CD14-positive monocyte (primary cell): ENCODE results near the gene OXLD1. TPM values are rescaled to one million over a fixed set of nuclear protein-coding genes. Genes with fewer than 3 reads are reported as not detected.

Source experiments
- DNase-seq, 3 donors: peaks; one replicate each; pipeline ENCODE4 v3.0.0-alpha.2; 2011 to 2022
- H2AFZ ChIP-seq: 2 replicates; pipeline ENCODE4 v1.6.0; 2012; ENCODE audit warnings: mild to moderate bottlenecking, low read depth, low read length, inconsistent platforms; ENCODE audit not compliant: insufficient read depth, poor library complexity, severe bottlenecking
- H3K27ac ChIP-seq, 2 donors: 1 replicate in 1 of 2; 2 replicates in 1 of 2; pipeline ENCODE4 v1.5.1; 2012 to 2013; ENCODE audit warnings: low read length in 2 of 2, control low read depth in 1 of 2, inconsistent platforms in 1 of 2, low read depth in 1 of 2, mild to moderate bottlenecking in 1 of 2
- H3K27me3 ChIP-seq, 2 donors: one replicate each; pipeline versions ENCODE4 v1.6.0 to v1.6.1; 2011 to 2013; ENCODE audit warnings: low read length in 2 of 2; ENCODE audit not compliant: control insufficient read depth in 2 of 2, insufficient read depth in 2 of 2
- H3K36me3 ChIP-seq, 2 donors: replicated peaks in 1 of 2; 1 replicate in 1 of 2; 2 replicates in 1 of 2; pipeline versions ENCODE4 v1.5.1 to v1.6.1; 2012 to 2013; ENCODE audit warnings: low read length in 2 of 2, control low read depth in 1 of 2, inconsistent platforms in 1 of 2, mild to moderate bottlenecking in 1 of 2; ENCODE audit not compliant: insufficient read depth in 2 of 2, control insufficient read depth in 1 of 2
- H3K4me1 ChIP-seq, 2 donors: 1 replicate in 1 of 2; 2 replicates in 1 of 2; pipeline versions ENCODE4 v1.5.1 to v1.6.1; 2012 to 2013; ENCODE audit warnings: low read length in 2 of 2, control low read depth in 1 of 2, inconsistent platforms in 1 of 2, mild to moderate bottlenecking in 1 of 2, moderate library complexity in 1 of 2; ENCODE audit not compliant: insufficient read depth in 2 of 2, control insufficient read depth in 1 of 2
- H3K4me2 ChIP-seq: replicated peaks from 2 replicates; pipeline ENCODE3; 2012; ENCODE audit warnings: low read length, moderate library complexity, mild to moderate bottlenecking; ENCODE audit not compliant: poor library complexity, severe bottlenecking; ENCODE audit errors: extremely low read depth
- H3K4me3 ChIP-seq, 3 experiments: fragments of 200-600 bp in 1 of 3; sonication (generic) in 1 of 3; replicated peaks in 1 of 3; 1 replicate in 2 of 3; 2 replicates in 1 of 3; pipeline ENCODE4 v1.5.1; 2011 to 2013; ENCODE audit warnings: low read length in 3 of 3, mild to moderate bottlenecking in 3 of 3, control low read depth in 2 of 3, low read depth in 2 of 3, inconsistent platforms in 1 of 3, moderate library complexity in 1 of 3
- H3K79me2 ChIP-seq: 2 replicates; pipeline ENCODE4 v1.6.0; 2012; ENCODE audit warnings: mild to moderate bottlenecking, control low read depth, inconsistent platforms, low read length, moderate library complexity; ENCODE audit not compliant: insufficient read depth
- H3K9ac ChIP-seq: 2 replicates; pipeline ENCODE4 v1.6.0; 2017; ENCODE audit warnings: low read length, mild to moderate bottlenecking; ENCODE audit not compliant: insufficient read depth, poor library complexity, severe bottlenecking
- H3K9me3 ChIP-seq, 2 donors: replicated peaks in 1 of 2; 1 replicate in 1 of 2; 2 replicates in 1 of 2; pipeline versions ENCODE4 v1.5.1 to v1.6.1; 2012 to 2013; ENCODE audit warnings: low read length in 2 of 2, control low read depth in 1 of 2; ENCODE audit not compliant: control insufficient read depth in 1 of 2, insufficient read depth in 1 of 2
- H4K20me1 ChIP-seq: 2 replicates; pipeline ENCODE4 v1.6.0; 2012; ENCODE audit warnings: mild to moderate bottlenecking, low read length, control low read depth, moderate library complexity; ENCODE audit not compliant: insufficient read depth
- H3K27ac Mint-ChIP-seq, 7 donors: one replicate each; pipeline ENCODE4 v1.8.0; 2020; ENCODE audit warnings: mild to moderate bottlenecking in 7 of 7, mixed read lengths in 7 of 7, moderate library complexity in 6 of 7, inconsistent platforms in 2 of 7
- H3K27me3 Mint-ChIP-seq, 3 donors: one replicate each; pipeline ENCODE4 v1.8.0; 2021 to 2022; ENCODE audit warnings: low read depth in 3 of 3, mild to moderate bottlenecking in 3 of 3, mixed read lengths in 3 of 3, moderate library complexity in 3 of 3, inconsistent platforms in 1 of 3
- H3K36me3 Mint-ChIP-seq, 2 donors: one replicate each; pipeline ENCODE4 v1.8.0; 2020; ENCODE audit warnings: mixed read lengths in 2 of 2, inconsistent platforms in 1 of 2, mild to moderate bottlenecking in 1 of 2
- H3K4me1 Mint-ChIP-seq: one replicate; pipeline ENCODE4 v1.8.0; 2020; ENCODE audit warnings: mild to moderate bottlenecking, mixed read lengths
- H3K4me3 Mint-ChIP-seq, 2 donors: one replicate each; pipeline ENCODE4 v1.8.0; 2020; ENCODE audit warnings: mild to moderate bottlenecking in 2 of 2, mixed read lengths in 2 of 2, moderate library complexity in 1 of 2
- H3K9me3 Mint-ChIP-seq, 7 donors: one replicate each; pipeline ENCODE4 v1.8.0; 2020 to 2022; ENCODE audit warnings: mixed read lengths in 7 of 7, mild to moderate bottlenecking in 6 of 7, moderate library complexity in 6 of 7, inconsistent platforms in 2 of 7
- WGBS: methylation state at CpG from one replicate; pipeline ENCODE4 v1.1.5; 2013; ENCODE audit warnings: missing lambda C conversion rate; ENCODE audit not compliant: insufficient coverage; 5-methylcytosine and 5-hydroxymethylcytosine counted together
- intact Hi-C, 2 donors: fragments of 100-400 bp; cut with micrococcal nuclease; formaldehyde crosslinking; loops; one replicate each; pipeline versions ENCODE4 v1.15.0 to v1.15.1; 2023
- polyA plus RNA-seq, 3 donors: library from polyadenylated mRNA; depleted of rRNA in 1 of 3; unstranded in 2 of 3; stranded (reverse) in 1 of 3; fragments of 300-500 nt in 2 of 3; fragments of >200 nt in 1 of 3; fragmentation: Illumina TruSeq in 2 of 3; gene quantifications; 1 replicate in 2 of 3; 2 replicates in 1 of 3; pipeline ENCODE4 v1.2.3, GENCODE V29; 2012 to 2021
- TF ChIP-seq, protein P1 (sequence below): fragments of 200-600 bp; IDR thresholded peaks from one replicate; pipeline ENCODE4 v1.8.0; 2022; ENCODE audit warnings: antibody characterized with exemption, mild to moderate bottlenecking

The OXLD1 gene
- polyA plus RNA-seq, 3 donors, result 46.0 to 61.1 (median 51.8) TPM

DNA sequence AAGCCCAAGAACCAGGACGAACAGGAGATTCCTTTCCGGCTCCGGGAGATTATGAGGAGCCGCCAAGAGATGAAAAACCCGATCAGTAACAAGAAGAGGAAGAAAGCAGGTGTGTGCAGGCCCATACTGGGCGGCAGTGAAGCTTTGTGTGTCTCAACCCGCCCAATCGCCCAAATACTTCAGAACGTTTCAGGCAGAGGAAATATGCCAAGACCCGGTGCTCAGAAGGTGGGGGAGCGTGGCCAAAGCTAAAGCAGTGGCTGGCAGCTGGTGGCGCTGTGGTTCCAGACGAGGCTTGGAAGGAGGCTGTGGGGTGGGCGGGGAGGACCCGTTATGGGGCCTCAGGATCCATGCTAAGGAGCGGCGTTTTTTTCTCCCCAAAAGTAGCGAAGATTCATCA is 1.3 kb upstream of the OXLD1 start:
- intact Hi-C loops, result loop anchor here (1.0 to 5.0 kb wide), 3 partner anchors 16 to 45 kb away; partner anchors contain the start of genes ARL16 (in 1 of the 2), MRPL12 (in 1 of the 2) and SLC25A10 (in 1 of the 2)
- no peaks in the 10 kb centered on the region for H3K27me3 ChIP-seq
- no peaks in the 10 kb centered on the region for H3K9me3 ChIP-seq
- H4K20me1 ChIP-seq, result no peaks in the 10 kb centered on the region
- DNase-seq, result no peak
- no peak overlapping the region for H3K27ac ChIP-seq
- Mint-ChIP-seq H3K36me3 (peaks cover 39 to 62% of the 10 kb centered on the region in 2 donors), H3K27ac (peak overlapping the region in 4 of 7 donors; percentile 31 to 93 (median 76)), H3K27me3 (peaks cover 0 to 2% (median 0%) of the 10 kb centered on the region in 3 donors), H3K4me1 (peaks cover 24% of the 10 kb centered on the region), H3K9me3 (no peaks in the 10 kb centered on the region), H3K4me3 (peak overlapping the region; percentile 83 to 92)
- H3K36me3 ChIP-seq, result peaks cover 33 to 53% of the 10 kb centered on the region in 2 donors
- H3K4me1 ChIP-seq, result peaks cover 24 to 30% of the 10 kb centered on the region in 2 donors
- H2AFZ ChIP-seq, result no peak overlapping the region
- H3K79me2 ChIP-seq, result peaks cover 53% of the 10 kb centered on the region
- WGBS, result 88% methylated on average over 17 of the region's 18 CpGs
- peak overlapping the region; percentile 86 for H3K4me2 ChIP-seq
- no peak overlapping the region for H3K9ac ChIP-seq
- H3K4me3 ChIP-seq, result peak overlapping the region in 1 of 3 experiments; percentile 91
- TF ChIP-seq, protein P1, sequence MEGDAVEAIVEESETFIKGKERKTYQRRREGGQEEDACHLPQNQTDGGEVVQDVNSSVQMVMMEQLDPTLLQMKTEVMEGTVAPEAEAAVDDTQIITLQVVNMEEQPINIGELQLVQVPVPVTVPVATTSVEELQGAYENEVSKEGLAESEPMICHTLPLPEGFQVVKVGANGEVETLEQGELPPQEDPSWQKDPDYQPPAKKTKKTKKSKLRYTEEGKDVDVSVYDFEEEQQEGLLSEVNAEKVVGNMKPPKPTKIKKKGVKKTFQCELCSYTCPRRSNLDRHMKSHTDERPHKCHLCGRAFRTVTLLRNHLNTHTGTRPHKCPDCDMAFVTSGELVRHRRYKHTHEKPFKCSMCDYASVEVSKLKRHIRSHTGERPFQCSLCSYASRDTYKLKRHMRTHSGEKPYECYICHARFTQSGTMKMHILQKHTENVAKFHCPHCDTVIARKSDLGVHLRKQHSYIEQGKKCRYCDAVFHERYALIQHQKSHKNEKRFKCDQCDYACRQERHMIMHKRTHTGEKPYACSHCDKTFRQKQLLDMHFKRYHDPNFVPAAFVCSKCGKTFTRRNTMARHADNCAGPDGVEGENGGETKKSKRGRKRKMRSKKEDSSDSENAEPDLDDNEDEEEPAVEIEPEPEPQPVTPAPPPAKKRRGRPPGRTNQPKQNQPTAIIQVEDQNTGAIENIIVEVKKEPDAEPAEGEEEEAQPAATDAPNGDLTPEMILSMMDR, result no peak

DNA sequence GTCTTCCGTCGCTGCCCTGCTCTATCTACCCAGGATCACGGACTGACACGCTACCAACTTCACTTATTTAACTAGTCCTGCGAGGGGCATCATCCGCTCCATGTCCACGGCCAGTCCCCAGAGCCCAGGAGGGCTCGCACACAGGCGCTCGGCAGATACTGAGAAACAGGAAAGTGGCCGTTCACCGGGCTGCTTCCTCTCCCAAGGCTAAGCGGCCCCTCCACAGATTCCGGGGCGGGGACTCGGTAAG is 388 bp downstream of the OXLD1 start:
- intact Hi-C loops, result loop anchor here (1.0 to 5.0 kb wide), 3 partner anchors 17 to 46 kb away; partner anchors contain the start of genes ARL16 (in 1 of the 2), MRPL12 (in 1 of the 2) and SLC25A10 (in 1 of the 2)
- no peaks in the 10 kb centered on the region for H3K9me3 ChIP-seq
- Mint-ChIP-seq H3K9me3 (no peaks in the 10 kb centered on the region), H3K4me1 (peaks cover 24% of the 10 kb centered on the region), H3K4me3 (peak overlapping the region; percentile 92 to 99), H3K36me3 (peaks cover 21 to 45% of the 10 kb centered on the region in 2 donors), H3K27me3 (peaks cover 0 to 4% (median 0%) of the 10 kb centered on the region in 3 donors), H3K27ac (peak overlapping the region; percentile 62 to 97 (median 96))
- peak overlapping the region; percentile 76 to 89 for H3K27ac ChIP-seq
- H3K27me3 ChIP-seq, result no peaks in the 10 kb centered on the region
- peak overlapping the region; percentile 86 for H3K4me2 ChIP-seq
- H3K79me2 ChIP-seq, result peaks cover 53% of the 10 kb centered on the region
- peak overlapping the region; percentile 94 for H2AFZ ChIP-seq
- H4K20me1 ChIP-seq, result no peaks in the 10 kb centered on the region
- under 1% methylated on average over 16 of the region's 16 CpGs for WGBS
- H3K4me3 ChIP-seq, result peak overlapping the region; percentile 63 to 91 (median 75)
- peaks cover 15 to 36% of the 10 kb centered on the region in 2 donors for H3K36me3 ChIP-seq
- peak overlapping the region; percentile 93 for H3K9ac ChIP-seq
- TF ChIP-seq, protein P1, result no peak
- peak; percentile 13 to 32 (median 21) for DNase-seq
- peaks cover 24 to 30% of the 10 kb centered on the region in 2 donors for H3K4me1 ChIP-seq
